Nucleus accumbens (tissue), 56 donors: Measurements from ENCODE around the gene POLR3B.
A peak's percentile ranks its signal among the peaks of the same experiment; 100 is the strongest.
"Not testable (repeated sequence)": the region's sequence is repeated elsewhere in the genome, so short reads cannot be mapped to it uniquely, and the experiment has no call there.

Experiments
- DNase-seq, 56 donors: peaks; one replicate each; lab custom pipeline; 2025; lab: John Stamatoyannopoulos, UW

POLR3B gene

DNA sequence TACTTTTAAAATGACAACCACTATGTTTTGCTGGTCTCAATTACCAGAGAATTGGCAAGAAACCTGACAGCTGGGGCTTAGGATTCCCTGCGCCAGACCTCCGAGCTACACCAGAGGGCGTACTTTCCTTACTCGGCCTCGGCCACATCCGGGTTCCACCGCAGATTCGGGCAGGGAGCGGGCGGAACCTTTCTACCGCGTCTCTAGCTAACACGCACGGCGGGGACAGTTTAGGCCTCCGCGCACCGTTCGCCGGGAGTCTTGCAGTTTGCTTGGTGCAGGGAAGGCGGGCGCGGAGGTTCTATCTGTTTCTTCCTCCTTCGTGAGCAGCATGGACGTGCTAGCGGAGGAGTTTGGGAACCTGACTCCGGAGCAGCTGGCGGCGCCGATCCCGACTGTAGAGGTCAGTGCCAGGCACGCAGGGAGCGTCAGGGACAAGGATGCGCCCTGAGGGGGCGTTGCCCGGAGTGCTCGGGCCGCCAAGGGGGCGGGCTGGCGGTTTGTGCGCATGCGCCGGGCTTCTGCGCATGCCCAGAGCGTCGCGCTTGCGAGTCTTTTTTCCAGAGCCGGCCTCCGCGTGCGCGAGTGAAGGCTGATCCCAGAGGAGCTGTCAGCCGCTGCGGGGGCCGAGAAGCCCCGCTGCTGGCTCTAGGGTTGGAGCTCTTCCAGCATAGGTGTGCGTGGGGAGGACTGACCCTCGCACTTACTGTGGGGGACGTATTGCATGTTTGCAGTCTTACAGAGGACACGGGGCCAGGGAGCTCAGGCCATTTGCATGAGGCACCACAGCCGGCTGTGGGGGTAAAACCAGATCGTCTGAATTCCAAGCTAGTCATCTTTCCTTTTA lies at the start of gene POLR3B:
Gene POLR3B, plus strand, starts transcription at position 200 of the 847 bp plus-strand sequence. Its CDS starts 132 bp downstream, at position 332.
- peak; percentile 58 to 99 (median 95) for DNase-seq

DNA sequence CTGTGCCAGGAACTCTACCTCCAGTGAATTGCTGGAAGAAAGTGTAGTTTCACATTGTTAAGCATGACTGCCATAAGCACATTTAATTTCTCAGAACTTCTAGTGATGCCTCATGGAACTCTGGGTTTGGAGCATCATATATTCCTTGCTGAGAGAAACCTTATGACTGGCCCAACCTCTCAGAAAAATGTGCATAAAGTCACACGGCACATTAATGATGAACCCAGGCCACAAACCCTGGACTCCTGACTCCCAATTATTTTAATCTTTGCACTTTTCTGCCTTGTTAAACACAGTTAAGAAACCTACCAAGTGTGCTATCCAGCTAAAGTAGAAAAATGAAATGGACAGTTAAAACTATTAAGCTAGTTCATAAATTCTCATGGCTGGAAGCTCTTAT lies 49.4 kb upstream of the POLR3B start:
- DNase-seq = no peak

DNA sequence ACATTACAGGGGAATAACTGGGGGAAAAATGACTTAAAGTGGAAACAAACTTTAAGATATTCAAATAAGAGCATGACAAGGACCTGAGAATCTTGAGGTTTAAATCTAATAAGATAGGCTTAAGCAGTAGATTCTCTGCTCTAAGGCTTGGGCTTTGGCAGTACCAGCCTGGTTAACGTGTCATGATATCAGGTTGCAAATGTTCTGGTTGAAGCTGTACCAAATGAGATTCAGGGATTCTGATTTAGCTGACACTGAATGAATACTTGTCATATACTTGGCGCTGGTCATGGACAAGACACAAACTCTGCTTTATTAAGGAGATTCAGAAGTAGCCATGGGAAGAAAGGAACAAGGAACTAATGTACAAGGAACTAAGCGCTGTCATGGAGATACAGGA lies 48.9 kb upstream of the POLR3B start:
- DNase-seq = no peak

DNA sequence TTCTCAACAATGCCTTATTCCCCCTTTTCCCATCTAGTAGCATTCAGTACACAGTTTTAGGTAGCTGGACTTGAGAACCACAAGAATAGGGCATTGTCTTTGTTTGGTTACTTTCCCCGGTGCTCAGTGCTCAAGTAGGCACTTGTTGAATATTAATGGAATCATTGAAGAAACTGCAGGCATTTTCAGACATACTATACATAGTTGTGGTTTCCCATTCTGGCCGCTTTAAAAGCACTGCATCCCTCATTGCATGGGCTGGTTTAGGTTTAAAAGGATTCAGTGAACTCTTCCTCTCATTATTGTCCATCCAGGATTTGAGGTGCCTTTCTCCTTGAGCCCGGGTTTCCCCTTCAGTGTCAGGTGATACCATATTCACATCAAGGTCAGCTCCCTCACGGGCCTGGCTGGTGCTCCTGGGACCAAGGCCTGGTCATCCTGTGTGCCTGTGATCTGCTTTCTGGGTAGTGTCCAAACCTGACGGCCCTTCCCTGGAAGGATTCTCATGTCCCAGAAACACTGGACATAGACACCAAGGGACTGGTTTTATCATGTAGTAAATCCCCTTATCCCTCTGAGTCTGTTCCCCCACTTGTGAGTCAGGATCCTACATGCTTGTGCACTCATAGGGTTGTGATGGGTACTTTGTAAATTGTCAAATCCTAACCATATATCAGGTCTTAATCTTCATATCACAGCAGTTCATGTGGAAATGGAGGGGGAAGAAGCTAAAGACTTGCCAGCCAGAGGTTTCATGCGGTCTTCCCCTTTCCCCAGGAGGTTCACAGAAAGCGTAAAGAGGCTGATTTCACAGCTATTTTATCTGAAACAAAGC lies 47.7 kb upstream of the POLR3B start:
- no peak for DNase-seq

GRCh38 chr12:106310687-106311086 lies 46.9 kb upstream of the POLR3B start:
- DNase-seq = no peak

DNA sequence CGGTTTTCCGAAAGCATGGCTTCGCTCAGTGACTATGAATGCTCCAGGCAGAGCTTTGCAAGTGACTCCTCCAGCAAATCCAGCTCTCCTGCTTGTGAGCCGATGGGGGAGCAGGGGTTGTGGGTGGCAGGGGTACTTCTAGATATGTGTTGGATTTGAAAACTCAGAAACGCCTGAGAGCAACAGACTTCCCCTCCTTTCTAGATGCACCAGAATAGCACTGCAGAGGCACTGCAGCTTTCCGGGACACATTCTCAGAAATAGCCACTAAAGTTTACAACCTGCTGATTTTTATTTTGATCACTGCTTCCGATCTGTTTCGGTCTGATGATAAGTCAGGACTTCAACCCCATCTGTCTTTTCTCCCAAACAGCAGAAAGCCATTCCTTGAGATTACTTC lies 46.4 kb upstream of the POLR3B start:
- DNase-seq = no peak

DNA sequence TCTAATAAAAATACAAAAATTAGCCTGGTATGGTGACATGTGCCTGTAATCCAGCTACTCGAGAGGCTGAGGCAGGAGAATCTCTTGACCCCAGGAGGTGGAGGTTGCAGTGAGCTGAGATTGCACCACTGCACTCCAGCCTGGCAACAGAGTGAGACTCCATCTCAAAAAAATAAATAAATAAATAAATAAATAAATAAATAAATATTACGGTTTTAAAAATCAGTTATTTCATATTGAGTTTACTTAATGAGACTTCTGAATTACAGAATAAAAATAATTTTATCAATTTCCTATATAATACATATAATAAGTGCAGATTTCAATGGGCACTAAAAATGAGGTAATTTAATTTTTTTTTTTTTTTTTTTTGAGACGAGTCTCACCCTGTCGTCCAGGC lies 44.1 kb upstream of the POLR3B start:
- DNase-seq = not testable (repeated sequence)

- no peak for DNase-seq
Measured at GRCh38 chr12:106315523-106315922, 42.0 kb upstream of the POLR3B start.

GRCh38 chr12:106317406-106318082 lies 40.0 kb upstream of the POLR3B start:
- no peak for DNase-seq

DNA sequence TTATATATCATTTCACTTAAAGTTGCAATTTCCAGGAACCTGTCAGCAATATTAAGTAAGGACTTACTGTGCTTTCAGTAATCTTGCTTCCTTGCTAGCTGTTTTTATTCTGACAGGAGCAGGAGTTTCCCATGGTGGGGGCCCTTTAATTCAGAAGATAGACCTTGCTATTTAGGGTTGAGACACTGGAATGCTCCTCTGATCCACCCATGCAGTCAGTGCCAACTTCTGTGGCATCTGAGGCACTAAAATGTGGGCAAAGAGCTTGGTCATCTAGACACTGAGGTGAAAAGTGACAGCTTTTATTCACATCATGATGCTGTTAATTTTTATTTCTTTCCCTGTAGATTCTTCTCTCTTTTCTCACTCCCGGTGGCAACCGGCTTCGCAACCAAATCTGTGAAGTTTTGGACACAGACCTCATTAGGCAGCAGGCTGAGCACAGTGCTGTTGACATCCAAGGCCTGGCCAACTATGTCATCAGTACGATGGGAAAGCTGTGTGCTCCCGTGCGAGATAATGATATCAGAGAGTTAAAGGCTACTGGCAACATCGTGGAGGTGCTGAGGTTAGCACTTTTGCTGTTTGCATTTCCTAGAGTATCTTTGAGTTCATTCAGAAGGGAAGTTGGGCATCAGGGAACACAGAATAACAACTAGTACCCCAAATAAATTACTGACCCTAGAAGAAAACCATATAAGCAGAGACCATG lies 36.3 kb upstream of the POLR3B start:
- no peak for DNase-seq

GRCh38 chr12:106323537-106323936 lies 34.0 kb upstream of the POLR3B start:
- DNase-seq = no peak

- DNase-seq = no peak
Measured at GRCh38 chr12:106327309-106327869, 30.2 kb upstream of the POLR3B start.

DNA sequence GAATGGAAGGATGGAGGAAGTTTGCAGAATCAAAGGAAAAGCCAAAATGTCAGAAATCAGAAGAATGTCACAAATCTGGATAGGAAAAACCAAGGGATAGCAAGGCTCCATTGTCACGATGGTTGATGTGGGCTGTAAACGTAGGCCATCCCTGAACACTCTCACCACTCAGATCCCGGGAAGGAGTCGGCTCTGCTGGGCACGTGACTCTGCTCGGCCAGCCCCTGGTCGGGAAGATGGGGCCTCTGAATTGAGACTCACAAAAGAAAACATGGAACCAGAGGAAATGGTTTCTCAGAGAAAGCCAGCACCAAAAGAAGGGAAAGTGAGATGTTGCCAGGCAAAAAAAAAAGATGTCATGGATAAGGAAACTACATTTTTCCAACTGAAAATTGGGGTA lies 28.8 kb upstream of the POLR3B start:
- DNase-seq = no peak

DNA sequence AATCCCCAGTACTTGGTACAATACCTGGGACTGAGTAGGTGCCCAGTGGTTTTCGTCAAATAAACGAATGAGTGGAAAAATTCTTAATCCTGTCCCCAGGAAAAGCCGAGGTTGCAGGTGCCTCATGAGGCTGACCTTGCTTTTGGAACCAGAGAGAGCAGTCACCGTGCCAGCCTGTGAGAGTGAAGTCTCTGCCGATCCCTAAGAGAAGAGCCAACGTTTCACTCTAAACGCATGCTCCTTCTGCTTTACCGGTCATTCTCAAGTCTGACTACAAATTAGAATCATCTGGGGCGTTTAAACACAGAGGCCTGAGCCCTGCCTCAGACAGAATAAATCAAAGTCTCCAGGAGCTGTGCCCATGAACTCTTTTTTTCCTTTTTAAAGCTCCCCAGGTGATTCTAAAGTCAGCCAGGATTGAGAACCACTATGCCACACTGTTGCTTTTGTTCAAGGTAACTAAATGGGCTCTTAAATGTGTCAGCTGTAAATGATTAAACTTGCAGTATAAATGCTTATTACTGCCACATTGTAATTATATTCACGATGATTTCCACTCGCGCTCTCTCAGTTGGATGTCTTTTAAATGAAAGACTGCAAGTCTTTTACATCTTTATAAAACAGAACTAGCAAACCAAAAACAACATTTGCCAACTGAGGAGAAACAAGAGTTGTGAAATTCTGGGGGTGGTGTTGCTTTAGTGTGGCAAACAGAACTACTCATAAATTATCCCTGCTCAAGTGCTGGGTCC lies 28.1 kb upstream of the POLR3B start:
- DNase-seq = no peak

GRCh38 chr12:106331599-106331998 lies 25.9 kb upstream of the POLR3B start:
- no peak for DNase-seq

DNA sequence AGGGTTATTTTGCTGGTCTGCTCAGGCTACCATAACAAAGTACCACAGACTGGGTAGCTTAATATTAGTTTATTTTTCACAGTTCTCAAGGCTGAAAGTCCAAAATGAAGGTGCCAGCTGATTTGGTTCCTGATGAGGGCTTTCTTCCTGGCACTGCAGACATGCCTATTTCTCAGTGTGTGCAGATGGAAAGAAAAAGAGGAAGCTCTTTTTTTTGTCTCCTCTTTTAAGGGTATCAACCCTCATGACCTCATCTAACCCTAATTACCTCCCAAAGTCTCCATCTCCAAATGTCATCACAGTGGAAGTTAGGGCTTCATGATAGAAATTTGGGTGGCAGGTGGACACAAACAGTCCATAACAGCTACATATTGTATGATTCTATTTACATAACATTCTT lies 25.0 kb upstream of the POLR3B start:
- DNase-seq = no peak

- no peak for DNase-seq
Measured at GRCh38 chr12:106333010-106333409, 24.5 kb upstream of the POLR3B start.

- DNase-seq = no peak
Measured at GRCh38 chr12:106333756-106334155, 23.8 kb upstream of the POLR3B start.
